ENCODE data around the gene SHISA4.

SHISA4 gene

GRCh38 chr1:201904579-201904978 lies 15.9 kb downstream of the SHISA4 start (continued):
- TF ChIP-seq YY2 (tag by site-specific recombination; IDR thresholded peaks at IDR 0.05) (no peak), ZNF133 (tag by site-specific recombination; IDR thresholded peaks at IDR 0.05) (no peak), MYNN (tag by site-specific recombination; IDR thresholded peaks at IDR 0.05; ENCODE audit: borderline replicate concordance) (no peak), PRDM4 (tag by site-specific recombination; IDR thresholded peaks at IDR 0.05) (no peak)

- POLR2A ChIA-PET, result no interaction called here
Observed at GRCh38 chr1:201905234-201905890, 16.7 kb downstream of the SHISA4 start.

More at GRCh38 chr1:201905234-201905890, 16.7 kb downstream of the SHISA4 start:
- Histone ChIP-seq H3K27ac (ENCODE audit: extremely low read depth, low read depth, low read length) (no peak overlapping the region), H3K9me3 (ENCODE audit: control insufficient read depth, insufficient read depth, low read depth, low read length) (no peaks in the 10 kb centered on the region), H3K4me1 (ENCODE audit: control insufficient read depth, insufficient read depth, low read length) (no peaks in the 10 kb centered on the region), H3K4me3 (ENCODE audit: low read depth, low read length) (no peak overlapping the region), H3K36me3 (ENCODE audit: control insufficient read depth in 2 of 2, insufficient read depth in 1 of 2, low read length in 2 of 2) (no peaks in the 10 kb centered on the region)
- CTCF ChIA-PET, result interaction anchor here (0.5 to 7.4 kb wide), 4 partner anchors 9 to 1362 kb away, joined by 3 to 73 read pairs (median 4); no protein-coding TSS in a partner anchor
- no peak for TF ChIP-seq TSHZ1 (tag by site-specific recombination; IDR thresholded peaks at IDR 0.05; ENCODE audit: borderline replicate concordance)
- TF ChIP-seq ZBTB20 (tag by site-specific recombination; IDR thresholded peaks at IDR 0.05), result no peak
- no peak for TF ChIP-seq ZNF362 (tag by site-specific recombination; IDR thresholded peaks at IDR 0.05)
- TF ChIP-seq ZNF501 (tag by site-specific recombination; IDR thresholded peaks at IDR 0.05), result no peak
- no peak for TF ChIP-seq ZBTB10 (tag by site-specific recombination; IDR thresholded peaks at IDR 0.05)
- TF ChIP-seq ZNF529 (tag by site-specific recombination; IDR thresholded peaks at IDR 0.05; ENCODE audit: insufficient replicate concordance), result no peak
- no peak for TF ChIP-seq PRDM2 (tag by site-specific recombination; IDR thresholded peaks at IDR 0.05; ENCODE audit: borderline replicate concordance)
- no peak for TF ChIP-seq HOXD13 (CRISPR knock-in tag; IDR thresholded peaks at IDR 0.05; ENCODE audit: borderline replicate concordance)
- no peak for TF ChIP-seq ZIC2 (tag by site-specific recombination; IDR thresholded peaks at IDR 0.05)
- no peak for TF ChIP-seq ZNF707 (tag by site-specific recombination; IDR thresholded peaks at IDR 0.05)
- TF ChIP-seq ZNF830 (tag by site-specific recombination; IDR thresholded peaks at IDR 0.05; ENCODE audit: low read depth), result no peak
- no peak for TF ChIP-seq ZNF660 (tag by site-specific recombination; IDR thresholded peaks at IDR 0.05)
- TF ChIP-seq ZNF132 (tag by site-specific recombination; IDR thresholded peaks at IDR 0.05; ENCODE audit: borderline replicate concordance), result no peak

All from HEK293 (cell line).